SIG-M5 (cell line): ENCODE measurements around the gene SMC1B.

ENCODE experiments used
- DNase-seq: peaks from one replicate; lab custom pipeline; 2025; lab: John Stamatoyannopoulos, UW

SMC1B gene

DNA sequence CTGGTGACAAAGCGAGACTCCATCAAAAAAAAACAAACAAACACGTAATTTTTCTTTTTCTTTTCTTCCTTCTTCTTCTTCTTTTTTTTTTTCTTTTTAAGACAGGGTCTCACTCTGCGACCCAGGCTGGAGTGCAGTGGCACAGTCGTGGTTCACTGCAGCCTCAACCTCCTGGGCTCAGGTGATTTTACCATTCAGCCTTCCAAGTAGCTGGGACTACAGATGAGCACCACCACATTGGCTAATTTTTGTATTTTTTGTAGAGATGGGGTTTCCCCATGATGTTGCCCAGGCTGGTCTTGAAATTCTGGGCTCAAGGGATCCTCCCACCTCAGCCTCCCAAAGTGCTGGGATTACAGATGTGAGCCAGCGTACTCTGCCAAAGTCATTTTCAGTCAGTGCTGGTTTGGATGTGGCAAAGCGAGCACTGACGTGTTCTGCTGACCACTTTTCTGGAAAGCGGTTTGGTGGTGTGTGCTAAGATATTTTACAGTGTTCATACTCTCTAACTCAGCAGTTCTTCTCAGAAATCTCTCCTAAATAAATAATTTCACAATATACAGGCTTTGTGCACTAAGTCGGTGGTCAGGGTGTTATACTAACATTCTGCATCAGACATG is 92.9 kb downstream of the SMC1B start:
- DNase-seq: no peak

GRCh38 chr22:45319324-45319685 is 94.1 kb downstream of the SMC1B start:
- DNase-seq: no peak

- no peak for DNase-seq
Observed at GRCh38 chr22:45318558-45319323, 94.7 kb downstream of the SMC1B start.

DNA sequence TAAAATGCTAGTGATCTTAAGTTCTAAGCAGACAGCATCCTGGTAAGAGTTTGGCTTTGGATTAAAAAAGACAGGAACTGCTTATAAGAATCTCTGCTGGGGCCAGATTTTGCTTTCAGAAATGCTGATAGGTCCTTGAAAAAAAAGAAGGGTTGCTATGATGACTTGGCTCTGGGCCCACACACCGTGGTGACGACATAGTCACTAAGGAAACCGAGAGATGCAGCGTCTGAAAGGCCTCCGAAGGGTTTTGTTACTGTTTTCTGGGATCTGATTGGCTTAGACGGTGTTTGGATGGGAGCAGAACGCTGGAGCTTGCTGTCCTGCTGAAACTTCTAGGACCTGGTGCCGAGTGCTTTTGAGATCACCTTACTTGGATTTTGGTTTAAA is 95.2 kb downstream of the SMC1B start:
- no peak for DNase-seq

- no peak for DNase-seq
Observed at GRCh38 chr22:45317551-45318167, 95.7 kb downstream of the SMC1B start.

- DNase-seq: no peak
Observed at GRCh38 chr22:45316796-45317526, 96.4 kb downstream of the SMC1B start.

DNA sequence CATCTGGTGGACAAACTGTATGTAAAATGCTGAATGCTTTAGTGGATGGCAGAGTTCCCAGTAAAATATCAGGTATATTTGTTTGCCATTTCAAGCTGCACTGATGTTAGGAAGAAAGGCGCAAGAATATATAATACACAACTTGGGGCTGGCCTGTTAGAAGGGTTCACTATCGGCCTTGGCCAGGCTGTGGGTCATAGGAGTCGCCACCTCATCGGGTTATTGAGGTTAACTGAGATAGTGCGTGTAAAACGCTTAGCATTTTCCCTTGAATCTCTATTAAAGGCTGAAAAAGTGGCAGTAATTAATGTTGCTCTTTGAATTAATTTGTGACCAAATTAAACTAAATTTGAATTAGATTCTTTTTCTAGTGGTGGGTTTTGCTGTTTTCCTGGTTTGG is 98.6 kb downstream of the SMC1B start:
- DNase-seq: no peak

- DNase-seq: no peak
Observed at GRCh38 chr22:45314054-45314721, 99.2 kb downstream of the SMC1B start.

DNA sequence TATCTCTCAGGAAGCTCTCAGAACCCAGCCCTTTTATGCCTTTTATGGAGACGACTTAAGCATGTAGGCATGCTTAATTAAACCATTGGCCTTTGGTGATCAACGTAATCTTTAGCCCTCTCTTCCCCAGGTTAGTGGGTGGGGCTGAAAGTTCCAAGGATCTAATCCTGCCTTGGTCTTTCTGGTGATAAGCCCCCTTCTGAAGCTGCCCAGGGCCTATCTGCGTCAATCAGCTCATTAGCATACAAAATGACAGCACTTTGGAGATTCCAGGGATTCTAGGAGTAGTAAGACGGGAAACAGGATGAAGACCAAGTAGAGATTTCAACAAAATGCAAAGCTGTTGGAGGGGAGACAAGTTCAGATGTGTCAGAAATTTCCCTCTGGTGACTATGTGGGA is 100.5 kb downstream of the SMC1B start:
- no peak for DNase-seq

DNA sequence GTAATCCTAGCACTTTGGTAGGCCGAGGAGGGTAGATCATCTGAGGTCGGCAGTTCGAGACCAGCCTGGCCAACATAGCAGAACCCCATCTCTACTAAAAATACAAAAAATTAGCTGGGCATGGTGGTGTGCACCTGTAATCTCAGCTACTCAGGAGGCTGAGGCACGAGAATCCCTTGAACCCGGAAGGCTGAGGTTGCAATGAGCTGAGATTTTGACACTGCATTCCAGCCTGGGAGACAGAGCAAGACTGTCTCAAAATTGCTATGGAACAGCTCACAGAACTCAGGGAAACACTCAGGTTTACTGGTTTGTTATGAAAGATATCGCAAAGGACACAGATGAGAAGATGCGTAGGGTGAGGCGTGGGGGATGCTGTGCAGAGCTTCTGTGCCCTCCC is 101.0 kb downstream of the SMC1B start:
- no peak for DNase-seq

GRCh38 chr22:45310977-45311531 is 102.3 kb downstream of the SMC1B start:
- DNase-seq: no peak

DNA sequence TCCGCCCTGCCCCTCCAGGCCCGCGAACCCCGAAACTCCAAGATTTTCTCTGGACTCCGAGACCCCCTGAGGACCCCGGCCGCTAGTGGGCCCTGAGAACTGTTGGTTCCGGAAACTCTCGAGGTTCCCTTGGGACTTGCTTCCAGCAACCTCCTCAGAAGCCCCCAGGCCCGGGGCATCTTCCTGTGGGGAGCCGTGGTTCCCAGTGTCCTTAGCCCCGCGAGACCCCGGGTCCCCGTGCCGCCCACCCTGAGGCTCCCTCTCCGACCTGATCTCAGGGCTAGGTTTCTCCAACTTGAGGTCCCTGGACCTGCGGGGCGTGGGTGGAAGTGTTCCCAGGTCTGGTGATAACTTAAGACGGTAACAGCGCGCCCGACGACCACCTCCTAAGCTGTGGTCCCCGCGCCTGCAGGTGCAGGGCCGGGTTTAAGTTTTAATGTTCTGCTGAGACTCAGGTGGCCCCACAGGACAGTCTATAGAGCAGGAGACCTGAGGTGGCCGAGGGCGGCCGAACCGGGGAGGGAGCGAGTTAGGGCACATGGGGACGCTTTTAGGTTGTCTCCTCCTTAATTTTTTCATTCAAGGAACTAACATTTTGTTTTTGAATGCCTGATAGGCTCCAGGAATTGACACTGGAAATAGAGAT is 102.9 kb downstream of the SMC1B start:
- no peak for DNase-seq

GRCh38 chr22:45309422-45310227 is 103.8 kb downstream of the SMC1B start, which contains the start of gene FAM118A:
TSS of gene FAM118A (plus strand) at chr22:45309934. CDS start at chr22:45322380, 12,446 bp downstream.
- no peak for DNase-seq

DNA sequence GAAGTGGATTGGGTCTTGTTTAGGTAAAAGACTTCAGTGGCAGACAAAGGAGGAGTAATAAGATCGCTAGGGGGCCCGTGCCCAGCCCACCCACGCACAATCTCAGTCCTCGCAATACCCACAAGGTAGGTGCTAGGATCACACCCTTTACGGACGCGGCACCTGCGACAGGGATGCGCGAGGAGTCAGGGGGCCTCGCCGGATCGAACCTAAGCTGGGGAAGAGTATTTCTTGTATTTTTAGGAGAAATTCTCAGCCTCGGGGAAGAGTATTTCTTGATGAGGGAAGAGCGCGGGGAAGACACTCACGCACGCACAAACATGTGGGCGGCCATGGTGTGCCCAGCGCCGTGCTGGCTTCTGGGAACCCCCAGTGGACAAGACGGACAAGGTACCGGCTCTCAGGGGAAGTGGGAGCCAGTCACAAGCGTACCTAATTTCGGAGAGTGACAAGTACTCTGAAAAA is 104.4 kb downstream of the SMC1B start:
- DNase-seq: no peak

GRCh38 chr22:45308391-45308956 is 104.9 kb downstream of the SMC1B start:
- no peak for DNase-seq

- DNase-seq: no peak
Observed at GRCh38 chr22:45306139-45306538, 107.3 kb downstream of the SMC1B start.

- DNase-seq: no peak
Observed at GRCh38 chr22:45305456-45306075, 107.8 kb downstream of the SMC1B start.

GRCh38 chr22:45304971-45305370 is 108.4 kb downstream of the SMC1B start:
- no peak for DNase-seq

GRCh38 chr22:45303181-45303580 is 110.2 kb downstream of the SMC1B start:
- no peak for DNase-seq
